ENCODE results near the gene FBXW4. TPM values are rescaled to one million over a fixed set of nuclear protein-coding genes. Genes with fewer than 3 reads are reported as not detected.

The FBXW4 gene
- total and polyA plus RNA-seq, 9 of the 15 experiments (the other 6 are each of a cell fraction or from before 2014, with no cell fraction given): 1.0 to 10.6 (median 5.4) TPM

GRCh38 chr10:101566333-101567164 lies 128.4 kb downstream of the FBXW4 start (continued):
- TF ChIP-seq ZFPM2 (CRISPR knock-in tag; IDR thresholded peaks at IDR 0.05) (no peak), MAFK (IDR thresholded peaks at IDR 0.05; ENCODE audit: low read length) (no peak), RBM15 (IDR thresholded peaks at IDR 0.05; ENCODE audit: insufficient read depth, low read length) (no peak), BRCA1 (IDR thresholded peaks at IDR 0.05) (no peak), BRCA1 (CRISPR knock-in tag; IDR thresholded peaks at IDR 0.05) (no peak), MCM2 (IDR thresholded peaks at IDR 0.05; ENCODE audit: low read depth) (no peak), ZFP1 (CRISPR knock-in tag; IDR thresholded peaks at IDR 0.05) (no peak), HOMEZ (CRISPR knock-in tag; IDR thresholded peaks at IDR 0.05) (no peak), STAT5A (IDR thresholded peaks at IDR 0.05; ENCODE audit: borderline replicate concordance, low read length) (no peak), BCLAF1 (IDR thresholded peaks at IDR 0.05; ENCODE audit: borderline replicate concordance in 1 of 2, control insufficient read depth in 1 of 2, low read depth in 2 of 2, low read length in 1 of 2) (no peak), ZFX (CRISPR knock-in tag; IDR thresholded peaks at IDR 0.05) (peak; percentile 54), MAZ (CRISPR knock-in tag; conservative IDR thresholded peaks at IDR 0.05 in 1 of 2, IDR thresholded peaks at IDR 0.05 in 1 of 2) (peak; percentile 26 to 44; a peak in 2 of 4 replicates), EP300 (IDR thresholded peaks at IDR 0.05; ENCODE audit: low read length) (0 out of 2 replicates have a peak, but pooled peaks have one; percentile 18), BRF2 (IDR thresholded peaks at IDR 0.05; ENCODE audit: borderline replicate concordance, insufficient read depth, insufficient read length) (no peak), ZBTB34 (CRISPR knock-in tag; IDR thresholded peaks at IDR 0.05) (no peak), CBX1 (IDR thresholded peaks at IDR 0.05; ENCODE audit: low read depth) (0 out of 2 replicates have a peak, but pooled peaks have one; percentile 42), TFAP4 (CRISPR knock-in tag; IDR thresholded peaks at IDR 0.05; ENCODE audit: borderline replicate concordance) (peak; percentile 85), MTF1 (CRISPR knock-in tag; IDR thresholded peaks at IDR 0.05; ENCODE audit: borderline replicate concordance) (no peak), TBP (optimal IDR thresholded peaks at IDR 0.05; ENCODE audit: low read depth, low read length) (no peak)

Measured in K562 (cell line).